ENCODE measurements around the gene PEAK1.

GRCh38 chr15:77333166-77333565, 86.7 kb downstream of the PEAK1 start:
- TF ChIP-seq CREB5 (CRISPR knock-in tag; IDR thresholded peaks at IDR 0.05; ENCODE audit: low read depth) (no peak), ZNF565 (CRISPR knock-in tag; conservative IDR thresholded peaks at IDR 0.05; ENCODE audit: low read depth) (no peak), ZC3H10 (CRISPR knock-in tag; IDR thresholded peaks at IDR 0.05) (no peak), POU6F1 (CRISPR knock-in tag; IDR thresholded peaks at IDR 0.05; ENCODE audit: borderline replicate concordance, low read depth) (no peak), TSHZ2 (CRISPR knock-in tag; IDR thresholded peaks at IDR 0.05) (no peak), CSRNP3 (CRISPR knock-in tag; IDR thresholded peaks at IDR 0.05) (no peak), ARNTL (CRISPR knock-in tag; IDR thresholded peaks at IDR 0.05; ENCODE audit: borderline replicate concordance, low read depth) (no peak), OSR1 (CRISPR knock-in tag; IDR thresholded peaks at IDR 0.05) (no peak)

Data from SK-N-SH treated with all-trans-retinoic acid at 6 μM for 48 hours (cell line).